ENCODE measurements around the gene PLOD2.

Gene PLOD2

GRCh38 chr3:146102885-146103284 is 58.1 kb downstream of the PLOD2 start:
- in situ Hi-C loops (cut with MboI; ENCODE audit: low sequenced_read_pairs): no loop called here

DNA sequence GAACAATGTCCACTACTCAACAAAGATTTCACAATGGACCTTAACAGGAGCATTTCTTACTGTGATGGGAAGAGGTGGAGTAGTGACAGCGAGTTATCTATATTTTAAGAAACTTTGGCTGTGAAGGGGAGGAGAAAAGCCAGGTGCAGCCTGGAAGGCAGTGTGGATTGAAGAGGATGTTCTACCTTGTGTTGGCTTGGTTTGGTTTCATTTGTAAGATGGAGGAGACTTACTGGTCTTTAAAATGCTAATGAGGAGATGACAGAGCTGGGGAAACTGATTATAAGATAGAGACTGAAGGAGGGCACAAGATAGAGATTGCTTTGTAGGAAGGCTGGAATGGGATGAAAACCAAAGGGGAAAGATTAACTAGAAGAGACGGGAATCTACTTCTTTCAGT is 59.4 kb downstream of the PLOD2 start:
- in situ Hi-C loops (cut with MboI; ENCODE audit: low sequenced_read_pairs): no loop called here

GRCh38 chr3:146100825-146101444 is 60.0 kb downstream of the PLOD2 start:
- in situ Hi-C loops (cut with MboI; ENCODE audit: low sequenced_read_pairs): no loop called here

DNA sequence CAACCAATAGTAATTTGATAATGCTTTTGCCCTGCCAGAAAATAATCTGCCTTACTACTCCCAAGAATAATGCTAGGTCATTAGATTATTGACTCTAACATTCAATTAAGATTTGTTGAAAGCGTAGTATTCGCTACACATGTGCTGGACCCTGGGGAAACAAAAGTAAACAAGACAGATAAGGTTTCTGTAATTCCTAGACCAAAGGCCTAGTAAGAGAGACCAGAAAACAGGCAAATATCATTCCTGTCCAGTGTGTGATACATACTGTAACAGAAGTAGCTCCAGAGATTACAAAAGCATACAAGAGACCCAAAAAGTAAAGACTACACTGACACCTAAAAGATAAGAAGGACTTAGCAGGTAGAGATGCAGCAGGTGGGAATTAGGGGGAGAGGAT is 60.8 kb downstream of the PLOD2 start:
- in situ Hi-C loops (cut with MboI; ENCODE audit: low sequenced_read_pairs): no loop called here

GRCh38 chr3:146099316-146099715 is 61.7 kb downstream of the PLOD2 start:
- in situ Hi-C loops (cut with MboI; ENCODE audit: low sequenced_read_pairs): no loop called here

DNA sequence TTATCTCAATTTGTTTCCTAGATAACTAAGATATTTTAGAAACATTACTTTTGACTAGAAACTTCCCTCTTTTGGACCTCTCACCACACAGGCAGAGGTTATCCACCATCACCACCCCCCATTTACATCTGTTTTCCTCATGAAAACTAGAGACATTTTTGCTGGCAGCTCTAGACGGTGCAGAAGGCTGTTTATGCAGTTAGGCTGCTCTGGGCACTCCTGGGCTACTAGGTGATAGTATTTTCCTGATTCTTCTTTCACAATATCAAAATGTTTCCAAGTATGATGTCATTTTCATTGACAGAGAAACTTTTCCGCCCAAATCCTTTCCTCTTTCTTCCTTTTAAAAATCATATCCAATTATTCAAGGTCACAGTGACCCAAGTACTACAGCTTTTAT is 67.1 kb downstream of the PLOD2 start:
- in situ Hi-C loops (cut with MboI; ENCODE audit: low sequenced_read_pairs): no loop called here

GRCh38 chr3:146092230-146092629 is 68.8 kb downstream of the PLOD2 start:
- in situ Hi-C loops (cut with MboI; ENCODE audit: low sequenced_read_pairs): no loop called here

GRCh38 chr3:146091397-146091796 is 69.6 kb downstream of the PLOD2 start:
- in situ Hi-C loops (cut with MboI; ENCODE audit: low sequenced_read_pairs): no loop called here

- in situ Hi-C loops (cut with MboI; ENCODE audit: low sequenced_read_pairs): no loop called here
These were observed 70.5 kb downstream of the PLOD2 start for GRCh38 chr3:146090521-146090920.

GRCh38 chr3:146088840-146089239 is 72.1 kb downstream of the PLOD2 start:
- in situ Hi-C loops (cut with MboI; ENCODE audit: low sequenced_read_pairs): no loop called here

- in situ Hi-C loops (cut with MboI; ENCODE audit: low sequenced_read_pairs): no loop called here
These were observed 73.9 kb downstream of the PLOD2 start for GRCh38 chr3:146087116-146087515.

DNA sequence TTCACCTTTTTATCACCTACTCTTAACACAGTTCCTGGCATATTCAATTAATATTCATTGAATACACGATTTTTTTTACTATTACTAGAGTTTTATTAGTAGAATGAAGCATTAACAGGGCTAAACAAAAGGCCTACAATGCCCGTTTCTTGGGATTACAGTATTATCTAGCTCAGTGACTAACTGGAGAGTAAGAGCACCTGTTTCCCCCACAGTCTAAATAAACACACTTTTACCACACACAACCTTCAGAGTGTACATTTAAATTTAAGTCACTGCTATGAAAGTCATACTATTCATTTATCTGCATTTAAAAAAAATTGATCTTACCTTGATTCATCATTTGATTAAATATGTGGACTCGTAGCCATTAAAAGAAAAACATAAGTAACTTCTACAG is 74.8 kb downstream of the PLOD2 start:
- in situ Hi-C loops (cut with MboI; ENCODE audit: low sequenced_read_pairs): no loop called here

DNA sequence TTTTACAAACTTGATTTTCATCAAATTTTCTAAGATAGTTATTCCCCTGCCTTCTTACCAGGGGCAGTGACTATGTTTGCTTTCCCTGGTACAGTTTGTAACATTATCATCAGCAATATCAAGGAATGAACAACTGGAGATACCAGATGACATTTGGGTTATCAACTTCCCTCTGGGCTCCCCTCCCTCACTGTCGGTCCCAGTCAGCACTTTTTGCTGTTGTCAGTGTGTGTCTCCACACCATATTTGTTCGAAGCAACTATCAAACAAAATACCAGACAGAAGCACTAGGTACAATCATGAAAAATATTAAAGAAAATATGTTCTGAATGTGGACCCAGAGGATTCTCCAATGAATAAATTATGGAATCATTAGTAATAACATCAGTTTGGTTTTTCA is 75.3 kb downstream of the PLOD2 start:
- in situ Hi-C loops (cut with MboI; ENCODE audit: low sequenced_read_pairs): no loop called here

DNA sequence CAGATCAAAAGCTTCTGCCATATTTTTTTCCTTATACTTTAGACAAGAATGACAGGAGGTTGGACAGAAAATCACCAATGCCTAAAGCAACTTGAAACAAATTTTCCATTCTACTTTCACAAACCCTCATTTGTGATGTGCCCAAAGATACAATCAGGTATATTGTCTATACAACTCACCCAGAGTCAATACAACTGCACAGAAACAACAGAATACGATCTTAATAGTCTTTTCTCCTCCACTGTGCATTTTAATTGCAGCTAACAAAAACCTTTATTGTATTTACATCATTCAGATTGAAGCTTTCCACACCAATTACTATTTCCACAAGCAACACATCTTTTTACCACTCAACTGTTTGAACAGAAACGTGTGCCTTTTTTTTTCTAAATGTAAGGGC is 80.4 kb downstream of the PLOD2 start:
- in situ Hi-C loops (cut with MboI; ENCODE audit: low sequenced_read_pairs): no loop called here

DNA sequence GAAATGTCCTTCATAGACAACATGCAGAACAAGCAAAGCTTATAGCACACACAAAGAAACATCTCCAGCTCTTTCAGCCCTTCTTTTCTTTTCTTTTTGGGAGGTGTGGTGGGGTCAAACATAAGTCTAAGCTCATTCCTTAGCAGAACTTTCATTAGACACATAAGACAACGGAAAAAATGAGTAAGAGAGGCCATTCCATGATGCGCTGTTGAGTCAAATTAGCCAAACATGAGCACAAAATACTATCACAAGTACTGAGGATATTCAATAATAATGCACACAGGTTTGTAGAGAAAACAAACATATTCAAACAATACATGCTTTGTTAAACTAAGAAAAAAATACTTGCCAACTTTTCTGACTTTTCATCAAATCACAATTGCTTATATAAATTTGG is 83.0 kb downstream of the PLOD2 start:
- in situ Hi-C loops (cut with MboI; ENCODE audit: low sequenced_read_pairs): no loop called here

- in situ Hi-C loops (cut with MboI; ENCODE audit: low sequenced_read_pairs): no loop called here
These were observed 83.8 kb downstream of the PLOD2 start for GRCh38 chr3:146077181-146077580.

DNA sequence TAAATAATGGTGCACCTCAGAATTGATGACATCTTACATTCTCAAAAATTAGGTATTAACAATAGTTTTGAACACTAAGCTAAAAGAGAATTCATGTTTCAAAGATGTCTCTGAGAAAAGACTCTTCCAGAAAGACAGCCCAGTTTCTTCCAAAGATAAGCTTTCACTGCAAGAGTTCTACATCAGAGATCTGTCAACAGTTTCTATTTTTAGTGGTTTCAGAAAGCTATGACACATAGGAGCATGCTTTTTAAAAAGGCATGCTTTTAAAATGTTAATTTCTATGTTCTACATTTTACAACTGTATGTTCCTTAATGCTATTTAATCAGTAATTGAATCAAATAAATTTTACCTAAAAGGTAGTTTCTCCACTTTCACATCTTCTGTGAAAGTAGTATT is 88.2 kb downstream of the PLOD2 start:
- in situ Hi-C loops (cut with MboI; ENCODE audit: low sequenced_read_pairs): loop anchor here (25.0 kb wide), 1 partner anchor 514 kb away; no protein-coding TSS in a partner anchor

- in situ Hi-C loops (cut with MboI; ENCODE audit: low sequenced_read_pairs): loop anchor here (25.0 kb wide), 1 partner anchor 515 kb away; no protein-coding TSS in a partner anchor
These were observed 88.9 kb downstream of the PLOD2 start for GRCh38 chr3:146072061-146072460.

DNA sequence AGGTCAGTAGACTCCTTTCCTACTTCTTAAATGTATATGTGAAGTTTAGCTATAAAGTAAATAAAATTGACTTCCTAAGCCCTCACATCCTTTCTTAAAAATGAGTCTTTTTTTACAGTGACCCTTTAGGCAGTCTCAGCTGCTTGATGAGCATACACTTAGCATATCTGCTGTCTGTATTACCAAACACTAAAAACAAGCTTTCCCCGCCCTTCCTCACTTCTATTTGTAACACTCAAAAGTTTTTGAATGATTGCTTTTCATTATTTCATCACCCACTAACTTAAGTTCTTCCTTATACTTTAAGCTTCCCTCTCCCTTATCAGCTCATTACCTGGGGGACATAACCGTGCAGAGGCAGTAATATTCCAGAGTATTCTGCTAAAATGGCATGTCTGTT is 89.4 kb downstream of the PLOD2 start:
- in situ Hi-C loops (cut with MboI; ENCODE audit: low sequenced_read_pairs): loop anchor here (25.0 kb wide), 1 partner anchor 516 kb away; no protein-coding TSS in a partner anchor

DNA sequence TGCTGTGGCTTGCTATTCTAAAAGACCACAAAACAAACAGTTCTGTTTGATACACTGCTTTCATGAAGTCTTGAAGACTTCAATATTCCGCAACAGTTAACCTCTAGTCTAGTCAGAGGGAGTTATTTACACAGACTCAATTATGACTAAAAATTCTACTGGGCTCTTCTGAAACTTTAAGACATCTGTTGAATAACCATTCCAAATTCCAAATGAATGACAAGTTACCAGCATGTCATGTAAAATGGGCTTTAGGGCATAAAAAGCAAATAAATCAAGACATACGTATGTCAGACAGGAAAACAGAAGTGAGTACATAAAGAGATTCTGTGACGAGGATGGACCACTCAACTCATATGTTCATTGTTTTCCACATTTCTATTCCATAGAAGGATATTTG is 93.9 kb downstream of the PLOD2 start:
- in situ Hi-C loops (cut with MboI; ENCODE audit: low sequenced_read_pairs): loop anchor here (25.0 kb wide), 1 partner anchor 520 kb away; no protein-coding TSS in a partner anchor

GRCh38 chr3:146065573-146066006 is 95.4 kb downstream of the PLOD2 start:
- in situ Hi-C loops (cut with MboI; ENCODE audit: low sequenced_read_pairs): loop anchor here (25.0 kb wide), 1 partner anchor 522 kb away; no protein-coding TSS in a partner anchor

GRCh38 chr3:146058241-146058640 is 102.7 kb downstream of the PLOD2 start:
- in situ Hi-C loops (cut with MboI; ENCODE audit: low sequenced_read_pairs): loop anchor here (25.0 kb wide), 1 partner anchor 529 kb away; no protein-coding TSS in a partner anchor

DNA sequence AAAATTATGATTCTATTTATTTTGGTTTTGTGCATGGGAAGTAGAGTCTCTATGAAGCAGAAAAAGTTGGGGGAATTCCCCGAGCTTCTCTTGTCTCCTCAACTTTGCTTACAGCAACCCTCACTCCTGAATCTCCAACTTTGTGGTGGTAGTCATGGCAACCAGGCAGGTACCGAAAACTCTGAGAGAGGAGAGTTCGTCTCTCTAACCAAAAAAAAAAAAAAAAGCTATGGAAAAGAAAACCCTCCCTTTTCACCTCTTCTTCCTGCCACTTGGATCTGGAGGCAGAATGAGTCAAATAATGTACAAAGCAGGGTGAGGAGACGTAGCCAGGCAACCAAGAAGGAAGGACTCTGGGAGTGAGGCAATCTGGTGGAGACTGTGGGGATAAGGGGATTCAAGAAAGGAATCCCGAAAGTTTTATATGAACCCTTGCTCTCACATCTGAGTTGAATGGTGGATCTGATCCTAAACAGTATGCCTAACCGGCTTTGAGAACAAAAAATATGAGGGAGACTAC is 108.1 kb downstream of the PLOD2 start:
- in situ Hi-C loops (cut with MboI; ENCODE audit: low sequenced_read_pairs): loop anchor here (25.0 kb wide), 1 partner anchor 534 kb away; no protein-coding TSS in a partner anchor

Measured in HL-60/S4 (cell line).